ENCODE measurements around the gene SNX3. TPM values are rescaled to one million over a fixed set of nuclear protein-coding genes. Genes with fewer than 3 reads are reported as not detected.

The SNX3 gene
- polyA plus RNA-seq, 1 donor from 2014 or later = 432 TPM

DNA sequence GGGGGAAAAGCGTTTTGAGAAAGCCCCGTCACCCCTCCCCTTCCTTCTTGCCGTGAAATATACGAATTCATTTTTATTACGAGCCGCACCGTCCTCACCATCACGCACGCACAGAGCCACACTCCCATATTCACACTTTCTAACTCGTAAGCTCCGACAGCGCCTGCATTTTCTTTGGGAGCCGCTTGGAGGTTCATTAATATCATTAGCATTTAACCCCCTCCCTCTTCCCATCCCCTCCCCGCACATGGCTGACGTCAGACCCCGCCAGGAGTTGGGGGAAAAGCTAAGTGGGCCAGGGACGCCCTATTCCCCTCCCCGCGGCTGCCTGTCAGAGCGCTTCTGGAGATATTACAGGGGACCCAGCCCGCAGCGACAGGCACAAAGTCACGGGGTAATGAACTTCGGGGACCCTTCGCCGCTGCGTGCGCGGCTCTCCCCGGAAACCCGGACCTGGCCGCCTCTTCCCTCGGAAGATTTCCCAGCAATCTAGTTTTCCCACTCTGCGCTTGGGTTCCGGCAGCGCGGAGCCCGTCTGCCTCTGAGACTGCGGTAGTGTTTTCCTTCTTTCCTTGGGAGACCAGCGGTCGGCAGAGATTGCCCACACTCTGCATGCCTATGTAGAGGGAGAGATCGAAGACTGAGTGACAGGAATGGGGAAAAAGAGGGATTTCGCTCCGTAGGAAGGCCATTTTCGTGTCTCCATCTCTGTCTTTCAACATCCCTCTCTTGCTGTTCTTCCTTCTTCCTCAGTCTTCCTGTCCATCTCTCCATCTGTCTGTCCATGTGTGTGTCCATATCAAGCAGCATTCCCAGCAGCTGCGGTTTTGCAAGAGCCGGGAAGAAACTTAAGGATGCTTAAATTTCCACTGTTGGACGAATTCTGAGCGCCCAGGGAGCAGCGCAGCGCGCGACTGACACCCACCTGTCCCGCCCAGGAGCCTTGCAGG lies 94.9 kb downstream of the SNX3 start, which contains the start of gene NR2E1:
Gene NR2E1 (plus strand): TSS at position 309 of the 950 bp plus-strand sequence. CDS start 744 bp downstream, outside the sequence.
- H3K27ac Mint-ChIP-seq = peak within 1 kb of the TSS; percentile 93 to 94 (median 94)
- peak within 1 kb of the TSS; percentile 50 to 86 (median 84) for H3K4me3 Mint-ChIP-seq
- peaks cover 3% of the 10 kb centered on the region for H3K36me3 Mint-ChIP-seq
- peaks cover 0 to 15% (median 3%) of the 10 kb centered on the region in 3 donors for H3K9me3 Mint-ChIP-seq
- H3K4me1 Mint-ChIP-seq = peaks cover 20 to 28% (median 25%) of the 10 kb centered on the region in 3 donors
- peaks cover 80% of the 10 kb centered on the region for H3K27me3 Mint-ChIP-seq

DNA sequence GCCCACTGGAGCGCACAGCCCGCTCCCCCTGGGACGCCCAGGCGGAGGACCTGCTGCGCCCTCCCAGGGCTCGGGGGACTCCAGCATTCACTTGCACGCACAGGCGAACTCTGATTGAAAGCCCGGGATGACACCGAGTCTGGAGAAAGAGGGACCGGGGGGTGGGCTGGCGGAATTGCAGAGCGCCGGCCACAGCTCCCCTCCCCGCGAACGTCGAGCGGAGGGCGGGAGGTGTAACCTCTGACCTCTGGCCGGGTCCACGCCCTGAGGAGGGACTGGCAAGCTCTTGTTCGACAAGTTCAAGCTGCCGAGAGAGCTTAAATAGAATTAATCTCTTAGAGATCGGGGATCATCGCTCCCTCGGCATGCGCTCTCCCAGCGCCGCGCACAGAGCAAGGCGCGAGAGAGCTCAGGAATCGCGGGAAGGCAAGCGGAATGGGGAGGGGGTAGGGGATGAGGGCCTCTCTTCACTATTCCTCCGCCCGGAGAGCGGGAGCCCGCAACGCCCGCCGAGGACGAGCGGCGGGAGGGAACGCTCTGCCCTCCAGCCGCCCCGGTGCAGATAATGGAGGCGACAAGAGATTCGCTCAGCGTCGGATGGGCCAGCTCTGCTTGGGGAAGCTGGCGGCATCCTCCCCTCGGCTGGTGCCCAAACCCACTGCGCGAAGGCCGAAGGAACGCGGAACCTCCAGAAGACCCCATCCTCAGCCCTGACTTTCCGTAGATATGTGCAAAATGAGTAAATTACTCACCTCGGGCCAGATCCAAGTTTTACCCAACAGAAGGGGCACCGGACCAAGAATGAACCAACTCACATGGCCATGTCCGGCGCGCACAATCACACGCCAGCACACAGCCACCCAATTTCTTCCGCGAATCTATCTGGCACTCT lies 95.8 kb downstream of the SNX3 start:
- peaks cover 17 to 28% (median 23%) of the 10 kb centered on the region in 3 donors for H3K4me1 Mint-ChIP-seq
- H3K27me3 Mint-ChIP-seq = peaks cover 84% of the 10 kb centered on the region
- peak overlapping the region in 3 of 4 donors; percentile 83 to 86 (median 85) for H3K4me3 Mint-ChIP-seq
- H3K36me3 Mint-ChIP-seq = peaks cover 3% of the 10 kb centered on the region
- peaks cover 0 to 15% (median 3%) of the 10 kb centered on the region in 3 donors for H3K9me3 Mint-ChIP-seq
- H3K27ac Mint-ChIP-seq = peak overlapping the region; percentile 90 to 94 (median 93)

DNA sequence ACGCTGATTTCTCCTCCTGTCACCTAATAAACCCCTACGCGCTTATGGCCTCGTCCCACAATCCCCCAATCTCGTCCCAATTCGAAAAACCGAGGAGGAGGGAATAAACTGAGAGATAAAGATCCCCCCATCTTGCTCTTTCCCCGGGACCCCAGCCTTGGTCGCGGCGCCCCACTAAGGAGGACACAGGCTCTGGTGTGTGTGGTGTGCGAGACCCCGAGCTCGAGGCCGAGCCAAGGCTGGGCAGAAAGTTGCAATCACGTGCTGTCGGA lies 96.4 kb downstream of the SNX3 start:
- peaks cover 0 to 15% (median 3%) of the 10 kb centered on the region in 3 donors for H3K9me3 Mint-ChIP-seq
- H3K27me3 Mint-ChIP-seq = peaks cover 88% of the 10 kb centered on the region
- H3K4me1 Mint-ChIP-seq = peaks cover 17 to 28% (median 23%) of the 10 kb centered on the region in 3 donors
- H3K36me3 Mint-ChIP-seq = peaks cover 5% of the 10 kb centered on the region
- peak overlapping the region; percentile 84 to 93 (median 90) for H3K27ac Mint-ChIP-seq
- H3K4me3 Mint-ChIP-seq = peak overlapping the region in 2 of 4 donors; percentile 57 to 85

DNA sequence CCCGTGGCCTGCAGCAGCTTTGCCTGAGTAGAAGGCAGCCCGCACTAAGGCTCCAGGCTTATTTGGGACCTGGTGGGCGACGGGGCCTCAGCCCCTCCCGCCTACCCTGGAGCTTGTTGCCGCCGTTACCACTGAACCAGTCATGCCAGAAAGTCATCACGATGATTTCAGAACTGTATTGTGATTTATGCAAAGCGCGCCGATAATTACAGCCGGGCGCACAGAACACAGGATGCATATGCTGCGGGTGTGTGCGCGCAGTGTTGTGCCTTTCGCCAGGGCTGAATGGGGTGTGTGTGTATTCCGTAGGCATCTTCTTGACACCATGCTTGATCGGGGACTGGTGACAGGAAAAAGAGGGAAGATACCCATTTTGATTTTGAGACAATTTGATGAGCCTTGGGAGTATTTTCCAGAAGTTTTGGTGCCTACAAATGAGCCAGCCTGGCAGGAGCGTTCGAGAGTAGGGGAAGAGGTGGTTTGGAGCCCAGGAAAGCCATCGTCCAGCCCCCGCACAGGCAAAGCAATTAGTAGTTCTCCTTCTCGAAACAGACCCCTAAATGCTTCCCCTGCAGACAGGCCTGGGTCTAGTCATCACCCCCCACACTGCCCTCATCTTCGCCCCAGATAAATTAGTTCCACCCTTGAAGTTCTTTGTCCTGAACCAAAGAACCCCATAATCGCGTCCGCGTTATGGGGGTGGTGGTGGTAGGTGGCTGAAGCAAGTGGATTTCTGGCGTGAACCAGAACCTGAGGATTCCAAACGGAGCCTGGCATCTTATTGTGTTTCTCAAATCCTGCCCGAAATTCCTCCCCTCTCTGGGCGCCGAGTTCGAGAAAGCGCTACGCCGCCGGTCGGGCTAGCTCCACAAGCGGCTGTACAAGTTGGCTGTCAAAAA lies 96.9 kb downstream of the SNX3 start:
- H3K9me3 Mint-ChIP-seq = peaks cover 0 to 12% (median 3%) of the 10 kb centered on the region in 3 donors
- peak overlapping the region; percentile 90 to 94 (median 93) for H3K27ac Mint-ChIP-seq
- peaks cover 17 to 28% (median 23%) of the 10 kb centered on the region in 3 donors for H3K4me1 Mint-ChIP-seq
- H3K4me3 Mint-ChIP-seq = peak overlapping the region in 3 of 4 donors; percentile 12 to 85 (median 54)
- H3K36me3 Mint-ChIP-seq = peaks cover 5% of the 10 kb centered on the region
- peaks cover 88% of the 10 kb centered on the region for H3K27me3 Mint-ChIP-seq

DNA sequence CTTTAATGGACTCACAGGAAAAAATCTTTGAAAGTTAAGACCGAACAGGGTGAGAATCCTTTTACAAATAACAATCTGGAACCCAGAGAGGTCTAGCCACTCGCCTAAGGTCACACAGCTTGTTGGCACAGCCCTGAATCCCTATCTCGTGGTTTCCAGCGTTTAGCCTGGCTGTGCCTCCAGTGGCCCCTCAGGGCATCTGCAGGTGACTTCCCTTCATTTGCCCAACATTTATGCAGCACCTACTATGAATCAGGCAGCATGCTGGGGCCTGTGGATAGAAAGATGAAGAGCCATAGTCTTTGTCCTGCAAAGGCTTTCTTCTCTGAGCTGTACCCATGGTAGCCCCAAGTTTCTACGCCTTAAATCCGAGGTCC lies 97.6 kb downstream of the SNX3 start:
- peaks cover 18 to 31% (median 25%) of the 10 kb centered on the region in 3 donors for H3K4me1 Mint-ChIP-seq
- H3K9me3 Mint-ChIP-seq = peaks cover 0 to 12% (median 3%) of the 10 kb centered on the region in 3 donors
- H3K27ac Mint-ChIP-seq = peak overlapping the region; percentile 90 to 94 (median 93)
- H3K27me3 Mint-ChIP-seq = peaks cover 92% of the 10 kb centered on the region
- H3K36me3 Mint-ChIP-seq = peaks cover 5% of the 10 kb centered on the region
- H3K4me3 Mint-ChIP-seq = peak overlapping the region in 1 of 4 donors; percentile 85

DNA sequence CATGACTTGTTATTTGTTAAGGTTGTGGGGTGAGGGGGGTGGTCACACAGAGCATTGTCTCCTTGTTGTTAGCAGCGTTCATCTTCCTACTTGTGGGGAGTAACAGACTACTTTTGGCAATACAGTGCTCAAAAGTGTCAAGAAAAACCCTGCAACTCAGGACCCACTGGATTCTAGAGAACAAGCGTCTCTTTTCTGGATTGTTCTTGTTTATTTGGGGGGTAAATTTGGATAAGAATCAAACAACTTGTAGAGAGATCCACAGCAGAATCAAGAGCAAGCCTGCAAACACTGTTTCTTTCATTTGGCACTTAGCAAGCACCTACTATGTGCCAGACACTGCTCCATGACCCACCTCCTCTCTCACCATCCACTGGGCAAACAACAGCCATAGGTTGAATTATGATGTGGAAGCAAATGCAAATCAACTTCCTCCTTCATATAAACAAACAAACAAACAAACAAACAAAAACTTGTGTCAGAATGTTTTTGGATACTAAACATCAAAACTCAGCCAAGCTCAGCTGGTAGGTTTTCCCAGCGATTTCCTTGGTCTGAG lies 99.0 kb downstream of the SNX3 start:
- Mint-ChIP-seq H3K36me3 (peaks cover 5% of the 10 kb centered on the region), H3K4me1 (peaks cover 12 to 25% (median 24%) of the 10 kb centered on the region in 3 donors), H3K4me3 (peak overlapping the region in 1 of 4 donors; percentile 53), H3K27me3 (peaks cover 88% of the 10 kb centered on the region), H3K27ac (peak overlapping the region in 2 of 3 donors; percentile 5 to 93), H3K9me3 (peaks cover 0 to 15% (median 3%) of the 10 kb centered on the region in 3 donors)

Other genes with a start within 250 kb of the SNX3 start
- gene OSTM1, start 186.3 kb downstream of the SNX3 start, polyA plus RNA-seq = 29.9 TPM
- not detected for gene NR2E1, start 95.0 kb downstream of the SNX3 start, polyA plus RNA-seq
- 5.7 TPM for gene AFG1L, start 34.0 kb upstream of the SNX3 start, polyA plus RNA-seq

Data from IgD-negative memory B cell (primary cell).